SK-N-SH (cell line): Measurements from ENCODE around the gene PSMD2.
A peak's percentile ranks its signal among the peaks of the same experiment; 100 is the strongest.

Source experiments
- CHD2 ChIP-seq: fragments of 150-350 bp; IDR thresholded peaks from 2 replicates; pipeline ENCODE4 v1.6.1; 2018; ENCODE audit warnings: low read length; ENCODE audit not compliant: partially characterized antibody
- EZH2phosphoT487 ChIP-seq: fragments of 200-600 bp; sonication (generic); IDR thresholded peaks from 2 replicates; pipeline ENCODE4 v1.6.1; 2017; ENCODE audit warnings: low read depth, mixed run types, mild to moderate bottlenecking, antibody characterized with exemption, moderate library complexity, borderline replicate concordance
- FOXM1 ChIP-seq: IDR thresholded peaks from 2 replicates; pipeline ENCODE4 v1.4.0; 2012; ENCODE audit warnings: low read depth, mild to moderate bottlenecking
- JUND ChIP-seq: IDR thresholded peaks from 2 replicates; pipeline ENCODE4 v1.4.0; 2012
- NRF1 ChIP-seq: IDR thresholded peaks from 2 replicates; pipeline ENCODE4 v1.6.1; 2012; ENCODE audit warnings: low read depth, mild to moderate bottlenecking, low read length
- POLR2AphosphoS5 ChIP-seq: IDR thresholded peaks from 2 replicates; pipeline ENCODE4 v1.6.1; 2012; ENCODE audit warnings: low read depth, low read length
- RAD21 ChIP-seq: IDR thresholded peaks from 2 replicates; pipeline ENCODE4 v1.6.1; 2012; ENCODE audit warnings: mild to moderate bottlenecking, low read length
- TF ChIP-seq, protein P1 (sequence below): fragments of 200-600 bp; sonication (generic); IDR thresholded peaks from 2 replicates; pipeline ENCODE4 v1.6.1; 2017; ENCODE audit warnings: antibody characterized with exemption, mild to moderate bottlenecking, moderate library complexity
- TF ChIP-seq, protein P2 (sequence below): IDR thresholded peaks from 2 replicates; pipeline ENCODE4 v1.4.0; 2012; ENCODE audit warnings: low read depth, borderline replicate concordance
- TF ChIP-seq, protein P3 (sequence below): IDR thresholded peaks from 2 replicates; pipeline ENCODE4 v1.4.0; 2012; ENCODE audit warnings: low read depth, borderline replicate concordance
- TF ChIP-seq, protein P4 (sequence below): IDR thresholded peaks from 2 replicates; pipeline ENCODE4 v1.4.0; 2012; ENCODE audit warnings: low read depth

DNA sequence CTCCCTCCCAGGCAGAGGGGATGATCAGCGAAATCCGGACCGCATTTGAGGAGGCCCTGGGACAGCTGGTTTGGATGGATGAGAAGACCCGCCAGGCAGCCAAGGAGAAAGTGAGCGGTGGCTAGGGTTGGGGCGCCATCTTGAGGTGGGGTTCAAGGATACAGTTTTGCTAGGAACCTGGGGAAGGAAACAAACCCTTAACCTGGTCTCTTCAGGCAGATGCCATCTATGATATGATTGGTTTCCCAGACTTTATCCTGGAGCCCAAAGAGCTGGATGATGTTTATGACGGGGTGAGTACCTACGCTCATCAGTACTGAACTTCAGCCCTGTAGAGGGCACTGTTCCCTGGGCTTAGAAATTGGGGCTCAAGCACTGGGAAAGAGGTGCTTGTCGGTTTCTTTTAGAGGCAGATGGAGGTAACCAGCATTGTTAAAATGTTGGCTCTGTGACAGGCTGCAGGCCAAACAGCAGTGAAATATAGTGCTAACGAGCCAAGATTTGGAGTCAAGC is 9.6 kb upstream of the PSMD2 start:
- TF ChIP-seq JUND (no peak), RAD21 (peak; percentile 78), NRF1 (no peak), CHD2 (no peak), EZH2phosphoT487 (no peak), FOXM1 (no peak), POLR2AphosphoS5 (no peak)
- TF ChIP-seq, protein P1, sequence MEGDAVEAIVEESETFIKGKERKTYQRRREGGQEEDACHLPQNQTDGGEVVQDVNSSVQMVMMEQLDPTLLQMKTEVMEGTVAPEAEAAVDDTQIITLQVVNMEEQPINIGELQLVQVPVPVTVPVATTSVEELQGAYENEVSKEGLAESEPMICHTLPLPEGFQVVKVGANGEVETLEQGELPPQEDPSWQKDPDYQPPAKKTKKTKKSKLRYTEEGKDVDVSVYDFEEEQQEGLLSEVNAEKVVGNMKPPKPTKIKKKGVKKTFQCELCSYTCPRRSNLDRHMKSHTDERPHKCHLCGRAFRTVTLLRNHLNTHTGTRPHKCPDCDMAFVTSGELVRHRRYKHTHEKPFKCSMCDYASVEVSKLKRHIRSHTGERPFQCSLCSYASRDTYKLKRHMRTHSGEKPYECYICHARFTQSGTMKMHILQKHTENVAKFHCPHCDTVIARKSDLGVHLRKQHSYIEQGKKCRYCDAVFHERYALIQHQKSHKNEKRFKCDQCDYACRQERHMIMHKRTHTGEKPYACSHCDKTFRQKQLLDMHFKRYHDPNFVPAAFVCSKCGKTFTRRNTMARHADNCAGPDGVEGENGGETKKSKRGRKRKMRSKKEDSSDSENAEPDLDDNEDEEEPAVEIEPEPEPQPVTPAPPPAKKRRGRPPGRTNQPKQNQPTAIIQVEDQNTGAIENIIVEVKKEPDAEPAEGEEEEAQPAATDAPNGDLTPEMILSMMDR = peak; percentile 68
- TF ChIP-seq, protein P2, sequence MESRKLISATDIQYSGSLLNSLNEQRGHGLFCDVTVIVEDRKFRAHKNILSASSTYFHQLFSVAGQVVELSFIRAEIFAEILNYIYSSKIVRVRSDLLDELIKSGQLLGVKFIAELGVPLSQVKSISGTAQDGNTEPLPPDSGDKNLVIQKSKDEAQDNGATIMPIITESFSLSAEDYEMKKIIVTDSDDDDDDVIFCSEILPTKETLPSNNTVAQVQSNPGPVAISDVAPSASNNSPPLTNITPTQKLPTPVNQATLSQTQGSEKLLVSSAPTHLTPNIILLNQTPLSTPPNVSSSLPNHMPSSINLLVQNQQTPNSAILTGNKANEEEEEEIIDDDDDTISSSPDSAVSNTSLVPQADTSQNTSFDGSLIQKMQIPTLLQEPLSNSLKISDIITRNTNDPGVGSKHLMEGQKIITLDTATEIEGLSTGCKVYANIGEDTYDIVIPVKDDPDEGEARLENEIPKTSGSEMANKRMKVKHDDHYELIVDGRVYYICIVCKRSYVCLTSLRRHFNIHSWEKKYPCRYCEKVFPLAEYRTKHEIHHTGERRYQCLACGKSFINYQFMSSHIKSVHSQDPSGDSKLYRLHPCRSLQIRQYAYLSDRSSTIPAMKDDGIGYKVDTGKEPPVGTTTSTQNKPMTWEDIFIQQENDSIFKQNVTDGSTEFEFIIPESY = no peak
- TF ChIP-seq, protein P3, sequence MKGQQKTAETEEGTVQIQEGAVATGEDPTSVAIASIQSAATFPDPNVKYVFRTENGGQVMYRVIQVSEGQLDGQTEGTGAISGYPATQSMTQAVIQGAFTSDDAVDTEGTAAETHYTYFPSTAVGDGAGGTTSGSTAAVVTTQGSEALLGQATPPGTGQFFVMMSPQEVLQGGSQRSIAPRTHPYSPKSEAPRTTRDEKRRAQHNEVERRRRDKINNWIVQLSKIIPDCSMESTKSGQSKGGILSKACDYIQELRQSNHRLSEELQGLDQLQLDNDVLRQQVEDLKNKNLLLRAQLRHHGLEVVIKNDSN = no peak
- TF ChIP-seq, protein P4, sequence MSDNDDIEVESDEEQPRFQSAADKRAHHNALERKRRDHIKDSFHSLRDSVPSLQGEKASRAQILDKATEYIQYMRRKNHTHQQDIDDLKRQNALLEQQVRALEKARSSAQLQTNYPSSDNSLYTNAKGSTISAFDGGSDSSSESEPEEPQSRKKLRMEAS = no peak
